Stimulated activated CD8-positive, alpha-beta memory T cell treated with anti-CD3 and anti-CD28 coated beads, Interleukin-7, amount 100 ng/mL, for 24 hours (primary cell): ENCODE measurements around the gene TTLL11.
"Not testable (repeated sequence)": the region's sequence is repeated elsewhere in the genome, so short reads cannot be mapped to it uniquely, and the experiment has no call there.

Experiments used
- DNase-seq: peaks from one replicate; pipeline ENCODE4 v3.0.0-alpha.2; 2020; ENCODE audit warnings: low read depth

TTLL11 gene

DNA sequence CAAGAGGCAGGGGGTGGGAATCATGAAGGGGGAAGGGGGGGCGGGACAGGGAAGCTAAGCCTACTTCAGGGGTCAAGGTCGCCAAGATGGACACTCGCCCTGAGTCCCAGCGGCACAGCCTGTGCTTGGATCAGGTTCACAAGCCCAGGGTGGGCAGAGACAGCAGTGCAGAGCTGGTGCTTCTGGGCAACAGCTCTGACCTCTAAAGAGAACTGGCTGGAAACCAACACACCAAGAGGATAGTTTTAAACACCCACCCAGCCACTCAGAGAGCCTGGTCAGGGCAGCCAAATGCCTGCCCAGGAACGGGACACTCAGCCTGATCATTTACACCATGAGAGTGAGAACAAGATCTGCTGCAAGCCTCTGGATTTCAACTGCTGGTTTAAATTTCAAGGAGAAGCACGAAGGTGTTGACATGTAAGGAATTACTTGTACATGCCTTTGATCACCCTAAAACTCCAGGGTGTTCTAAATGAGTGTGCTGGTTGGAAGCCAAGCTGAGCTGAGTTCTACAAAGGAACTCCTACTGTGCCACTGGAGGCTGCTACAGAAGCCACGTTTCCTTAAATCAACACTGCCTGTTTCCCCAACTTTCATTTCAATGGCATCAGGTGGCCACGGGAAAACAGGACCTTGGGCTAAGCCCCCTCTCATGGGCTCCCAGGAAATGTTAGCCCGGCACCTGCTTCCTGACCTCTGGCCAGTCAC is 91.5 kb downstream of the TTLL11 start:
- DNase-seq, result no peak

DNA sequence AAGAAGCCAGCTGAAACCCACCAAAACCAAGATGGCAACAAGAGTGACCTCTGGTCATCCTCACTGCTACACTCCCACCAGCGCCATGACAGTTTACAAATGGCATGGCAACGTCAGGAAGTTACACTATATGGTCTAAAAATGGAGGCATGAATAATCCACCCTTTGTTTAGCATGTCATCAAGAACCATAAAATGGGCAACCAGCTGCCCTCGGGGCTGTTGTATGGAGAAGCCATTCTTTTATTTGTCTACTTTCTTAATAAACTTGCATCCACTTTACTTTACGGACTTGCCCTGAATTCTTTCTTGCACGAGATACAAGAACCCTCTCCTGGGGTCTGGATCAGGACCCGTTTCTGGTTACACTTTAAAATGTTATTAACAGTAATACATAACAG is 92.6 kb downstream of the TTLL11 start:
- DNase-seq, result not testable (repeated sequence)

DNA sequence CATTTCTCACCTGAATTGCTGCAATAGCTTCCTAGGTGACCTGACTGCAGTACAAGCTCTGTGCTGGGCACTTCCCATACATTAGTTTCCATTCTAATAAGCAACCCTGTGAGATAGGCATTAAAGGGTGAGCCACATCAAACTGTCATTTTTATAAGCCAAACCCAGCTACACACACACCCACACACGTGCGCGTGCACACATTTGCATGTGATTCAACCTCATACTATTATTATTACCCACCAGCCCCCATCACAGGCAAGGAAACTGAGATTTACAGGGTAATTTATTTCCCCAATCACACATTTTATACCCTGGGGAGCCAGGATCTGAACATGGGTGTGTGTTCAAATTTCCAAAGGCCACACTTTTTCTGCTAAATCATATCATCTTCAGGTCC is 93.6 kb downstream of the TTLL11 start:
- DNase-seq, result no peak

DNA sequence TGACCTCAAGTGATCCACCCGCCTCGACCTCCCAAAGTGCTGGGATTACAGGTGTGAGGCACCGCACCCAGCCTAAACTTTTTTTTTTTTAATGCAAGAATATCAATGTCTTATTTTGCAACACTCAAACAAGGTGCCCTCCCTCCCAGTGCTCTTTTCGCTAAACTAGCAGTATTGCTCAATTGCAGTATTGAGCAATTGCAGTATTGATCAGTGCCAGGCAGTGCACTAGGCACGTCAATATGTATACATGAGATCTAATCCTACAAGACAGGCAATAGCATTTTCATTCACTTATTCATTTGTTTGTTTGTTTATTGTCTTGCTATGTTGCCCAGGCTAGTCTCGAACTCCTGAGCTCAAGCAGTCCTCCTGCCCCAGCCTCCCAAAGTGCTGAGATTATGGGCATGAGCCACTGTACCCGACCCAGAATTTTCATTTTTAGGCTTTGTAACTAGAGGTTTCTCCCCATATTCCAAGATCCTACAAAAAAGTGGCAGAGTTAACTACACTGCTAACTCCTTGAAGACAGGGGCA is 94.5 kb downstream of the TTLL11 start:
- no peak for DNase-seq

DNA sequence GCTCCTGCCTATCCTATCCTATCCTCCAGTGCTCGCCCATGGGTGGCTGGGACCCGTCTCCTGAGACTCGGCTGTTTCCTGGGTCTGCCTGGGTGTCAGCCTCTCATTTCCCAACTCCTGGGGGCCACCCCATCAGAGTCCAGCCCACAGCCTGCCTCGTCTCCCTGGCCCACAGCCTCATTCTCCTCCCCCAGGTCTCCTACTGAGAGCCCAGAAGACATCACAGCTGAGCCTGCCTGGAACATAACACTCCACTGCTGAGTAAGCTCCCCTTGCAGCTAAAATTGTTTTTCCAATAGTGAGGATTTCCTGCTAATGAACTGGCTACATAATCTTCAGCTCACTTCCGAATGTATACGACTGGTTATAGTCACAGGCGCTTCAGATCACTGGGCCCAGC is 95.3 kb downstream of the TTLL11 start:
- DNase-seq, result no peak

DNA sequence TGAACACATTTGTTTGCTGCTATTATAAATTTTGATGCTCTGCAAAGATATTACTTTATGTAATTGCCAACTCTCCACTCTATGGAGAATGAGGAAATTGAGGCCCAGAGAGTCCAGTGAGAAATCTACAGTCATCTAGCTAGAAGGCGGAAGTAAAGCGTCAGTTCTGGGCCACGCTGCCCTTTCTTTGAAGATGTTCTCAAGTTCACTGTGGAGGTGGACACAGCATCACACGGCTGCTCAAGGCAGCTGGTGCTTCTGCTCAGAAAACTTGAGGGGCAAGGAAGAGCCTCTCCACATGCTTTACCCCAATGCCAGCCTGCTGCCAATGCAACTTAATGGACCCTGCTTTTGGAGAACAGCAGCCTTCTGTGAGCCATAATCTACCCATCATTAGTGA is 96.3 kb downstream of the TTLL11 start:
- no peak for DNase-seq

DNA sequence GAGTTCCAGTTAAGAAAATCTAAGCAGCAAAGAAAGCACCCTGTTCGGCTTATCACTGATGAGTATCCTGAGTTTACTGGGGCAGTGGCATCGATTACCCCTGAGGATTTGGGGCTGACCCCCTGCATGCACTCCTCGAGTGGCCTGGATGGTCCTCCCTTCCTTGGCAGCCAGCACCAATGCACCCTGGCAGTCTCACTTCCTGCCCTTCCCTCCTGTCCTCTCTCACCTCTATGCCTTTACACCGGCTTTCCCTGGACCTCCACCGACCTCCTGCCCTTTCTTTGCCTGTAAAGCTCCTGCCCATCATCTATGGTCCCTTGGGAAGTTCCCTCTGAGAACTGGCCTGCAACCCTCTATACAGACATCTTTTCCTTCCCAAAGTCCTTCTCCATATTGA is 97.1 kb downstream of the TTLL11 start:
- no peak for DNase-seq

DNA sequence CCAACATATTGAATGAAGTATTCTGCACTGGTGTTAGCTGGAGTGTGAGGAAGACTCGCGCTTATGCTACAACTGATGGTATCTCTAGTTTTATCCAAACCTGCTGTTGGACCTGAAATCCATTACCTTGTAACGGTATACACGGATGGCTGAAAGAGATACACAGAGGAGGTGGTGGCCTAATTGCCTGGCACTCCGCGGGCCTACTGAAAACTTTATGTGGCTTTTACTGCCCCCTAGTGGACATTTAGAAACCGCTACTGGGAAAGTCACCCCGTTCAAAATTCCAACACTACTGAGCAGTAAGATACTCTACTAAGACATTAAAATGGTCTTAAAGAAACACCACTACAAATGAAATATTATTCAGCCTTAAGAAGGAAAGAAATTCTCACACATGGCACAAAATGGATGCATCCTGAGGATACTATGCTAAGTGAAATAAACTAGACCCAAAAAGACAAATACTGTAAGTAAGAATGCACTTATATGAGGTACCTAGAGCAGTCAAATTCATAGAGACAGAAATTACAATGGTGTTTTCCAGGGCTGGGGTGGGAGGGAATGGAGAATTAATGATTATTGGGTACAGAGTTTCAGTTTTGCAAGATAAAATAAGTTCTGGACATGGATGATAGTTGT is 100.4 kb downstream of the TTLL11 start:
- peak; percentile 1 for DNase-seq

DNA sequence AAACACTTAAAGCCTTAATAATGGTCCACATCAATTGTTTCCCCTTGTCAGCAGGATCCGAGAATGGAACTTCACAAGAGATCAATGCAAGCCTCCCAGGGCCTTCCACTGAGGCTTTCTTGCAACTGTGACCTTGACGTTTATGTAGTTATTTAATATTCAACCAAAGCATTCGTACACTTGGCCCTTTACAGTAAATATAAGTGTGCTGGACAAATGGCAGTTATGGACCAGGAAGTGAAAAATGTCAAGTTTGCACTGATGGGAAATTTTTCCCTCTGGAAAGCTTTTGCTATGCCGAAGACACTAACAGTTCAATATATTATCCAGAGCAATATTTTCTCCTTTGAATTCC is 101.8 kb downstream of the TTLL11 start:
- DNase-seq, result no peak

DNA sequence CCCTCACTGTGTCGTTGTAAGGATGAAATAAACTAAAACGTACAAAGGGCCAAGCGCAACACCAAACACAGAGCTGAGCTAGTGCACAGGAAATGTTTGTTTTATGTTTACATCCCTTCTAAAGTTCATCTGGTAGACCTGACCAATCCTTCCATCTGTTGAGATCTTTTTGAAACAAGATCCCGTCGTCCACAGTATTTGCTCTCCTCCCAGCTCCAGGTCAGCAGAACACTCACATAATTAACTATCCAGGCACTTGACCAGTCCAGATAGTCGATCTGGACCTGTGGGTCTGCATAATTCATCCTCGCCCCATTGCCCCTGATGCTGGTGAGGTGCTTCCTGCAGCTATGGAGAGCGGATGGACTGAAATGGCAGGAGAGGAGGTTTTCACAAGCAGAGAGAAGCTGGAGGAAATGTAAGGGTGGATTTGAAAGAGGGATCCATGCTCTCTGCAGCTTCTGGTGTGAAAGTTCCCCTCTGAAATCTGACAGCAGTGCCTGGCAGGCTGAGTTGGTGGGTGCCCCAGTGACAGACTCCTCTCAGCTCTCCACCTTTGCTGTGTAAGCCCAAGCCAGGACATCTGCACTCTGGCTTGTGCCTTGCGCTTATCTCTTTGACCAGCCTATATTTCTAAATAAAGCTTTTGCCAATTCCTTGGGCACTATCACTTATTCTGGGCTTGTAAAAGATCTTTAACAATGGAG is 102.4 kb downstream of the TTLL11 start:
- no peak for DNase-seq

DNA sequence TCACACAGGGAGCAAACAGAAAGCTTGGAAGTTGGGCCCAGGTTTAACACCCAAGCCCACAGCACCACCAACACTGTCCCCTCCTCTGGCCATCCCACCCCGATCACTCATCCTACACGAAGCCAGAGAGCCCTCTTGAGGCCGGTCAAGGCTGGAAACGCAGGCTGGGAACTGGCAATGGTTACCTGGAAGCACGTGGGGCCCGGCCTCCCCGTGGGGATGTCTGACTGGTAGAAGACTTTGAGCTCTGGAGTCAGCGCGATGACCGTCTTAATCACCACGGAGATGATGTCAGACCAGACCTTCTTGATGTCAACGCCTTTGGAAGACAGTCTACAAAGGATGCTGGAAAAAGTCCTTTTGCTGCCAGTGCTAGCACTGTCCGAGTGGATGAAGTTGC is 104.1 kb downstream of the TTLL11 start:
- no peak for DNase-seq

DNA sequence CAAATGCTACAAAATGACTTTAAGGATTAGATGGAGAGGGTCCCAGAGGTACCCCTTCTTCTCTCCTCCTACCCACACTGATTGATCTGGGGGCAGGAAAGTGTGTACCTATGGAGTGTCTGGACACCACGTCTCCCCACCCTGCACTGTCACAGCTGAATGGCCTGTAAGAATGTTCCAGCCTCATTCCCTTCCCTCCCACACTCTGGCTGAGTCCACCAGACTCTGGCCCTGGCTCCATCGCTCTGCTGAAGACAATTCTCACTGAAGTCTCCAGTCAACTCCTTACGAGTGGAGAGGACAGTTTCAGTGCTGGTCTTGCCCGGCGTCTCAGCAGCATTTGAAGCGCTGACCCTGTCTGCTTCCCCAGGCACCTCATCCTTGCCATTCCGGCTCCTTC is 105.8 kb downstream of the TTLL11 start:
- DNase-seq, result no peak

DNA sequence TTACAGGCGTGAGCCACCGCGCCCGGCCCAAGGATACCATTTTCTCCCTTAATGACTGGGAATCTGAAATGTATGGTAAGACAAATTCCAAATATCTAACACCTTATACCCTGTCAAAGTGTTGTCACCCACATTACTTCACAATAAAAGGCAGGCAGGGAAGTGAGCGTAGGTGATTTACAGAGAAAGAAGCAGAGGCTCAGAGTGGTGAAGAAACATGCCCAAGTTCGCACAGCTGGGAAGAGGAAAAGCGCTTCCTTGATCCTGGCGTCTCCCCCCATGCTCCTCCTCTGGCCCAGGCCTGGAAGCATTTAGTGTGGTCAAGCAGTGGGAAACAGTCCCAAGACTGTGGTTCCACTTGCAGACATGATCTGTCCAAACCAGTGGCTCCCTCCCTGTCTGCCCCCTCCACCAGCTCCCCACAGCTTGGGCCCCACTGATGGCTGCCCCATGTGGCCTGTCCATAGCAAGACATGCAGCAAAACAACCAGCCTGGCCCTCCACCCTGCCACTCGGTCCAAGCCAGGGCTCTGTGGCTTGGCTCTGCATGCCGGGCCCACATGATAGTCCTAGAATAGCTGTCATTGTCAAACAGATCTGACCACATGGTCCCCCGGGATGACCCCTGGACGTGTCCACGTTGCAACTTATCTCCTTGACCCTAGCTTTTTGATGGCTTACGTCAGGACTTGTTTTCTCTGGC is 107.2 kb downstream of the TTLL11 start:
- DNase-seq, result no peak

DNA sequence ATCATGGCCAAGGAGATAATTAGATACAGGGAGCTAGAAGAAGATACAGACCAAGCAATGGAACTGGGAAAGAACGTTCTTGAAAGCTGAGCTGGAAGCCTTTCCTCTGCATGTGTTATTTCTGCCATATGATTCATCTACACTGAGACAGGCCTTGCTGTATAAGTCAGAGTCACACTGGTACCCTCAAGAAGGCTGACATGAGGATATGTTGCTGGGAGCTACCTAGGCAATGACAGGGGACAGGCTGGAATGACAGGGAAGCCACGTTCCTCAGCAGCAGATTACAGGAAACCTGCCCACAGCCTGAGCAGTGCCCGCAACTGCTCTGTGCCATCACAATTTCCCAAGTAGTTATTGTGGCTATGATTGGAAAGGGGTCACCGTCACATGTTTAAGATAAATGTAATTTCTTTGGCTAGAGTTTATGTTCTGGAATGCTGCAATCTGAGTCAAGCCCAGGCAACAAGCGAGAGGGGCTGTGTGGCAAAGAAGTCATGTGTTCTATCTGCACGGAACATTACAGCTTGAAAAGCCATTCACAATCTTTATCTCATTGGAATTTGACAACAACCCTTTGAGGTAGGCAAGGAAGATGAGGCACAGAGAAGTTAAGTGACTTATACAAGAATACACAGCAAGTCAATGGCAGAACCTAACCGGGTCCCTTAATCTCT is 108.2 kb downstream of the TTLL11 start:
- DNase-seq, result no peak

DNA sequence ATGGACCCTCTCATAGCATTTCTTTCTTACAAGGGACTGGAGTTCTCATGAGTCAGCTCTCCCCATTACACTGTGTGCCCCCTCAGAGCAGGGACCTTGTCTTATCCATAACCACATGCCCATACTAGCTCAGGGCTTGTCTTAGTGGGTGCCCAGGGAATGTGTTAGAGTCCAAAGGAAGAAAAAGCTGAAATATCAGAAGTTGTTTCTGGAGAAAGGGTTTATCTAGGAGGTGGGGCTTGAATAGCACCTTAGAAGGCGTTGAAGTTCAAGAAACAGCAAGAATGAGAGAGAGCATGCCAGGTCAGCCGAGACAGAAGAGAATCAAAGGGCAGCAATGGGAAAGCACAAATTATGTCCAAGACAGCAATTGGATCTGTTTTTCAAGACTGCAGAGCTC is 109.4 kb downstream of the TTLL11 start:
- no peak for DNase-seq

DNA sequence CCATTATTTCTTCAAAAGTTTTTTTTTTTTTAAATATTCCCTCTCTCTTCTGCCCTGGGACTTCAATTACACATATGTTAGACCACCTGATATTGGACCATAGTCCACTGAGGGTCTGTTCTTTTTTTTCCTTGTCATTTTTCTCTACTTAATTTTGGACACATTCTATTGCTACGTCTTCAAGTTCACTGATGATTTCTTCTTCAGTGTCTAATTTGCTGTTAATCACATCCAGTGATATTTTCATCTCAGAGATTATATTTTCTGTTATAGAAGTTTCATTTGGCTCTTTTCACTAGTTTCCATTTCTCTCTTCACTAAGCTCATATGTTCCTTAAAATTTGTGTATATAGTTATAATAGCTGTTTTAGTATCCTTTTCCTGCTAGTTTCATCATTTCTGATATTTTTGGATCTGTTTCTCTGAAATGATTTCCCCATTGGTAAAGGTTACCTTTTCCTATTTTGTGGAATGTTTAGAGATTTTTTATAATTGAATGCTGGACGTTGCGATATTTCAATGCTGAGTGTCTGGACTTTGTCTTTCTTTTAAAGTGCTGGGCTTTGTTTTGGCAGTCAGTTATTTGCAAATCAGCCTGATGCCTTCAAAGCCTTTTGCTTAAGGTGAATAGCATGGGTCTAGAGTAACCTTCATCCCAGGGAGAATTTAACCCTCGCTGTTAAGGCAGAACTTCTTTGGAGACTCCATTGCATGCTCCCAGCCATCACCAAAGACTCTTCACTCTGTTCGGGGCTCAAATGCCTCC is 111.8 kb downstream of the TTLL11 start:
- no peak for DNase-seq

DNA sequence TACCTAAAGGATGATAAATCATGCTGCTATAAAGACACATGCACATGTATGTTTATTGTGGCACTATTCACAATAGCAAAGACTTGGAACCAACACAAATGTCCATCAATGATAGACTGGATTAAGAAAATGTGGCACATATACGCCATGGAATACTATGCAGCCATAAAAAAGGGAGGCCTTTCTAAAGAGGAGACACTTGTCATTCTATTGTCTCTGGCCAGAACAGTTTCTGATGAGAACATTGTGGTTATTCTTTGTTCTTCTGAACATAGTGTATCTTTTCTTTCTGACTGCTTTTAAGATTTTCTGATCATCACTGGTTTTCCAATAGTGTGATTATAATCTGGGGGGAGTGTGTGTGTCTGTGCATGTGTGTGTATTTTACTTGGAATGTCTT is 112.4 kb downstream of the TTLL11 start:
- DNase-seq, result not testable (repeated sequence)

DNA sequence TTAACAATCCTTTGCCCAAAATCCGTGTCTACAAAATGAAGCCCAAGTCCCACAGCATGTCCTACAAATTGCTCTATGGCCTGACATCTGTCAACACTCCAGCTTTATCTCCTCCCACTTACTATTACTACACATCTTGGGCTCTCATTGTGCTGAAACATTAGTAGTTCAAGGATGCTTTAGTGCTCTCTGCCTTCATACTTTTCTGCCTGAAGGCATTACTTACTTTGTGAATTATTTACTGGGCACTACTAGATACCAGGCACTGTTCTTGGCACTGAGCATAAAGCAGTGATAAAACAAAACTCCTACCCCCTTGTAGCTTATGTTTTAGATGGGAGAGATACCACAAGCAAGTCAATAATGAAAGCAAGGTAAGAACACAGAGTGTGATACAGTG is 113.4 kb downstream of the TTLL11 start:
- no peak for DNase-seq

DNA sequence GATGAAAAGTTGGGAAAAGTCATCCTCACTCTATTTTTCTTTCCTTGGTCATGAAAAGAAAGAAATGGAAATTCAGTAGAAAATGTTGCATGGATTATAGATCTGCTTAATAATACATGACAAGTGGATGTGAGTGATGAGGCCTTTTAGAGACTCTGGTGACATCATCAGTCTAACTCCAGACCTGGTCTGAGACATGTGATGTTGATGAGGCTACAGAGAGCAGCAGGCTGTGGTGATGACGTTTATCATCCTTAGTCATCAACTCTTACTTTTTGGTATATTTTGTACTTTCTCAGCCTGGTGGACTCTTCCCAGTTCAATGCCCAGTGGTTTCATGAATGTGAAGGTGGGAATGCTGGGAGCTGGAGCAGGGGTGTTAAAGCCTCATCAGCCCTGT is 116.4 kb downstream of the TTLL11 start:
- no peak for DNase-seq

DNA sequence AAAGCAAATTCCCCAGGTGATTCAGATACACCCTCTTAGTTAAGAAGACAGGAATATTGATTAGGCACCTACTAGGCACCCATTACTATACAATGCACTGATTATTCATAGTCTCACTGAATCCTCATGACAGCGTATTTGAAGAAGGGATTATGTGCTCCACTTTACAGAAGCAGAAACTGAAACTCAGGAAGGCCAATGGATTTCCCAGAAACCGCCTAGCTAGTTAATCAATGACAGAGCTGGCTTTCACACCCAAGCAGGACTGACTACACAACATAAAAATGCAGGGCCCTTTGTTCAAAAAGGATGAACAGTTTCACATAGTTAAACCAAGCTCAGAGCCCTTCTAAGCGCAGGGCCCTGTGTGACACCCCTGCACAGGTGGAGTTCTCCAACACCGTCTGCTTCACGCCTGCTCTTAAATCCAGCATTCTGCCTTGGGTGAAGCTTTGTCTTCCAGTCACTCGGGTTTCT is 117.3 kb downstream of the TTLL11 start:
- no peak for DNase-seq

DNA sequence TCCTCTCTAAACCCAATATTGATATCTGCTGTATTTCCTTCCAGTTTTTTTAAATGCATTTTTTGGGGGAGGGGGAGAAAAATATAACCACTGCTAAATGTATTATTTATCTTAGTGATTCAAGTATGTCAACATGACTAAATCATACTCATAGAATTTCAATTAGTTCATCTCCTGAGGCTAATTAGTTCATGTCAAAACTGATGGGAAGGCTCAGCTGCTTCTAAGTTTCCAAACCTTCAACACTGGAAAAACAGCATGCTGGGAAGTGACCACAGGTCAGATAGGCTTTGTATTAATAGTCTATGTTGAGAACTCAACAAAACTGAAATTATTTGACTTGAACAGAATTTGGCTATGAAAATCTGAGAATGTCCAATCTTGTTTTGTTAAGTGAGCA is 118.7 kb downstream of the TTLL11 start:
- no peak for DNase-seq
